Osteocyte (in vitro differentiated cells): ENCODE results near the gene NTSR1. TPM values are rescaled to one million over a fixed set of nuclear protein-coding genes. Genes with fewer than 3 reads are reported as not detected.

ENCODE experiments used
- DNase-seq: peaks from one replicate; pipeline ENCODE4 v3.0.0; 2021; ENCODE audit warnings: mixed read lengths; ENCODE audit not compliant: unreplicated experiment; ENCODE audit errors: extremely low spot score
- H3K27ac Mint-ChIP-seq: one replicate; pipeline ENCODE4 v1.8.0; 2021; ENCODE audit warnings: mild to moderate bottlenecking, mixed read lengths; ENCODE audit not compliant: unreplicated experiment
- H3K27me3 Mint-ChIP-seq: one replicate; pipeline ENCODE4 v1.8.0; 2021; ENCODE audit warnings: mixed read lengths; ENCODE audit not compliant: unreplicated experiment
- H3K36me3 Mint-ChIP-seq: one replicate; pipeline ENCODE4 v1.8.0; 2021; ENCODE audit warnings: mixed read lengths; ENCODE audit not compliant: unreplicated experiment
- H3K4me1 Mint-ChIP-seq: one replicate; pipeline ENCODE4 v1.8.0; 2021; ENCODE audit warnings: mixed read lengths; ENCODE audit not compliant: unreplicated experiment
- H3K4me3 Mint-ChIP-seq: one replicate; pipeline ENCODE4 v1.8.0; 2021; ENCODE audit warnings: mild to moderate bottlenecking, moderate library complexity, mixed read lengths; ENCODE audit not compliant: unreplicated experiment
- H3K9me3 Mint-ChIP-seq: one replicate; pipeline ENCODE4 v1.8.0; 2021; ENCODE audit warnings: mixed read lengths; ENCODE audit not compliant: unreplicated experiment
- CTCF ChIP-seq: fragments of 200-600 bp; sonication (generic); IDR thresholded peaks from 2 replicates; pipeline ENCODE4 v1.5.0; 2021; ENCODE audit warnings: antibody characterized with exemption, mild to moderate bottlenecking, moderate library complexity
- total RNA-seq: library from RNA; stranded (reverse); gene quantifications from 2 replicates; pipeline ENCODE4 v1.2.1, GENCODE V29; 2021

The NTSR1 gene
- total RNA-seq, 1 donor from 2014 or later, result 0.11 TPM

DNA sequence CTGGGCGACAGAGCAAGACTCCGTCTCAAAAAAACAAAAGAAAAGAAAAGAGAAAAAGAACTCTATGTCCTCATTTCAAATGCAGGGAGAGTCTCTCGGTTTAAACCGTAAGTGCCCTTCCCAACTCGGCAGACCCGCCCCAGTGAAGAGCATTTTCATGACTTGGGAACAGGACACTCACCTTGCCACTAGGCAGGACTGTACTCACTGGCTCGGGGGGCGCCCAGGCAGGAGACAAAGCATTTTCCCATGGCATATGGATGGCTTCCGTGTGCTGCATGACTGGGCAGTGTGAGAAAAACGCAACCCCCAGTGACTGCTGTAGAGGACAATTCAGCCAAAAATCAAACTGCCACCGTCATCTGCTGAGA is 64.0 kb downstream of the NTSR1 start:
- Mint-ChIP-seq H3K4me3 (no peak overlapping the region), H3K27ac (no peak overlapping the region), H3K9me3 (no peaks in the 10 kb centered on the region), H3K36me3 (no peaks in the 10 kb centered on the region), H3K27me3 (peaks cover 31% of the 10 kb centered on the region), H3K4me1 (peaks cover 9% of the 10 kb centered on the region)
- TF ChIP-seq CTCF, result no peak
- no peak for DNase-seq

DNA sequence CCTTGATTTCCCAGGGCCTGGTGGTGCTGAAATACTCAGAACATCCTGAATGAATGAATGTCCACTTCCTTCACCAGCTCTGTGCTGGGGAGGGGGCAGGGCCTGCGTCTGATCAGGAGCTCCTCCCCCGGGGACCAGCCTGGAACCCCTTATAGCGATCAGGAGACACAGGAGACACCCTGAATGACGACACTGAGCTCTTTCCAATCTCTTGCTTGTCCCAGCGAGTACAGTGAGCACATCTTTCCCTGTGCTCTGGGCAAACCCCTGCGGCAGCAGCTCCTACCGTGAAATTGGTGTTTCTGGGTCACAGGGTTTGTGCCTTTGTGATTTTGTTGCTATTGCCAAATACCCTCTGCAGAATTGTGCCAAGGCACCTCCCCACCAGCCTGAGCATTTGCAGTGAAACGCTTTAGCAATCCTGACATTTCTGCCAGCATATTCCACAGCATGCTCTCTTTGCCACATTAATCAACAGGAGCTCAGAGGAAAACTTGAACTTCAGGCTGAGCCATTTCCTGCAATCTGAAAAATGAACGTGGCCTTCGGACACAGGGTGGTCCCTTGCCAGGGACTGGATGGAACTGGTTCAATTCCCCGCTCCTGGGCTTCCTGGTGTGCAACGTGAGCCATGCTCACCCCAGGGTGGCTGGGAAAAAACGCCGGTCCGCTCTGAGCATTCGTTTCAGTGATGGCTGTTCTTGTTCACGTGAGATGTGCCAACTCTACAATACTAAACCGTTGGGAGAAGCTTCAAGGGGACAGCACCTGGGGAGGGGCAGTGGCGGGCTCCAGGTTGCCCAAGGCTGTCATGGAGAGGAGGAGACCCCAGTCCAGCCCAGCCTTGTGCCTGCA is 64.6 kb downstream of the NTSR1 start:
- Mint-ChIP-seq H3K4me1 (peaks cover 8% of the 10 kb centered on the region), H3K4me3 (no peak overlapping the region), H3K27me3 (peaks cover 30% of the 10 kb centered on the region), H3K9me3 (no peaks in the 10 kb centered on the region), H3K36me3 (no peaks in the 10 kb centered on the region), H3K27ac (no peak overlapping the region)
- TF ChIP-seq CTCF, result no peak
- DNase-seq, result no peak

DNA sequence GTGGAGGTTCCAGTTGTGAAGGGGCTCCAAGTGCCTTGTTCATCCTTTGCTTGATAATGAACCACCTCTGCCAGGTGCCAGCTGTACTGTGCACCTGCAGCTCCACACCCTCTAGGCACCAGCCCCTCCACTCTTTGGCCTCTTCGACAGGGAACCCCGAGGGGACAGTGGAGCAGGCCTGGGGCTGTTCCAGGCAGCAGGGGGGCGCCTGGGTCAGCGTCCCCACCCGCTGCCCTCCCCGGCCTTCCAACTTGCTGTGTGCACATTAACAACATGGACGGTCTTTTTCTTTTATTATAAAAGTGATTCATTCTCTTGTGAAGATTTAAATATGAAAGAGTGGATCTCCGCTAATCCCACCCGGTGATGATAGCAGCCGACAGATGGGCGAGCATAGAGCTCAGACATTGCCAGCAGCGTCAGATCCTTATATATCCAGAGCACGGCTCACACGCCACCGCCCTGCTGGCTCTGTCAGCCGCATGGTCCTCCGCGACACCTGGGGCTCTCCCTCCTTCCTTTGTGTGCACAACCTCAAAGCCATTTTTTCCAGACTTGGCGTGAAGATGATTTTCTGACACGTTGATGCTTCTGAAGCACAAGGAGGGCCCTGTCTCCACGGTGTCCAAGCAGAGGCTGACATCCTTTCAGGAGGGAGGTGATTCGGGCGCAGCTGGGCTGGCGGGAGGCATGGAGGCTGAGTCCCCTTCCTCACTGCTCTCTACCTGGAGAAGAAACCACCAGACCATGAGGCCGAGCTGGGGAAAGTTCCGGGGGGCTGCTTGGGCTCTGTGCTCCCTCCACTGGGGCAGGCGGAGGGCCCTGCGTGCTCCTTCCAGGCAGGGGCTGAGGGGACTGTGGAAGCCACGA is 65.4 kb downstream of the NTSR1 start:
- H3K36me3 Mint-ChIP-seq, result no peaks in the 10 kb centered on the region
- TF ChIP-seq CTCF, result no peak
- no peaks in the 10 kb centered on the region for H3K9me3 Mint-ChIP-seq
- no peak overlapping the region for H3K27ac Mint-ChIP-seq
- peaks cover 30% of the 10 kb centered on the region for H3K27me3 Mint-ChIP-seq
- DNase-seq, result no peak
- H3K4me1 Mint-ChIP-seq, result peaks cover 4% of the 10 kb centered on the region
- no peak overlapping the region for H3K4me3 Mint-ChIP-seq

DNA sequence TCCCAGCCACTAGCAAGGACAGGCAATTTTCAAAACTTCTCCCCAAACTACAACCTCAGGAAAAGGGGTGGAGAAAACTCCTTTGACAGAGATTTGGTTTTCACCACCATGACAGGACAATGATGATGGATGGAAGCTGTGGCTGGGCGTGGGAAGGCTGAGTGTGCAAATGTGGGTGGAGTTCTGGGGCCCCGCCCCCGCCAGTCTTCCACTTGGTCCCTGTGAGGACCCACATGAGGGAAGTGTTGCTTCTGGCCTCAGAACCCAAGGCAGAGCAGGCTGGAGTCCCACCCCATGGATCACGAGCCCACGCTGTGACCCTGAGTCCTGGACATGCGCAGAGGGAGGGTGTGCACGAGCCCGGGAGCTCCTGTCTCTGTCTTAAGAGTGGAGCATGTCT is 66.1 kb downstream of the NTSR1 start:
- peaks cover 4% of the 10 kb centered on the region for H3K4me1 Mint-ChIP-seq
- TF ChIP-seq CTCF, result no peak
- no peaks in the 10 kb centered on the region for H3K36me3 Mint-ChIP-seq
- no peaks in the 10 kb centered on the region for H3K9me3 Mint-ChIP-seq
- no peak overlapping the region for H3K27ac Mint-ChIP-seq
- H3K4me3 Mint-ChIP-seq, result no peak overlapping the region
- H3K27me3 Mint-ChIP-seq, result peaks cover 30% of the 10 kb centered on the region
- DNase-seq, result no peak

GRCh38 chr20:62775206-62775605 is 66.6 kb downstream of the NTSR1 start:
- no peak overlapping the region for H3K27ac Mint-ChIP-seq
- no peaks in the 10 kb centered on the region for H3K36me3 Mint-ChIP-seq
- TF ChIP-seq CTCF, result no peak
- H3K9me3 Mint-ChIP-seq, result no peaks in the 10 kb centered on the region
- no peak for DNase-seq
- H3K27me3 Mint-ChIP-seq, result peaks cover 30% of the 10 kb centered on the region
- H3K4me1 Mint-ChIP-seq, result peaks cover 4% of the 10 kb centered on the region
- no peak overlapping the region for H3K4me3 Mint-ChIP-seq
